ENCODE results near the gene PAPLN.

DNA sequence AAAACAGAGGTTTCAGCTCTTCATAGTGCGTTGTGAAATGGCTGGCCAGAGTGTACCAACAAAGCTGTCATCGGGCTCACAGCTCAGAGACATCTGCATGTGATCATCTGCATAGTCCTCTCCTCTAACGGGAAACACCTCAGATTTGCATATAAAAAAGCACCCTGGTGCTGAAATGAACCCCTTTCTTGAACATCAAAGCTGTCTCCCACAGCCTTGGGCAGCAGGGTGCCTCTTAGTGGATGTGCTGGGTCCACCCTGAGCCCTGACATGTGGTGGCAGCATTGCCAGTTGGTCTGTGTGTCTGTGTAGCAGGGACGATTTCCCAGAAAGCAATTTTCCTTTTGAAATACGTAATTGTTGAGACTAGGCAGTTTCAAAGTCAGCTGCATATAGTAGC is 14.3 kb upstream of the PAPLN start:
- TF ChIP-seq, protein P1, sequence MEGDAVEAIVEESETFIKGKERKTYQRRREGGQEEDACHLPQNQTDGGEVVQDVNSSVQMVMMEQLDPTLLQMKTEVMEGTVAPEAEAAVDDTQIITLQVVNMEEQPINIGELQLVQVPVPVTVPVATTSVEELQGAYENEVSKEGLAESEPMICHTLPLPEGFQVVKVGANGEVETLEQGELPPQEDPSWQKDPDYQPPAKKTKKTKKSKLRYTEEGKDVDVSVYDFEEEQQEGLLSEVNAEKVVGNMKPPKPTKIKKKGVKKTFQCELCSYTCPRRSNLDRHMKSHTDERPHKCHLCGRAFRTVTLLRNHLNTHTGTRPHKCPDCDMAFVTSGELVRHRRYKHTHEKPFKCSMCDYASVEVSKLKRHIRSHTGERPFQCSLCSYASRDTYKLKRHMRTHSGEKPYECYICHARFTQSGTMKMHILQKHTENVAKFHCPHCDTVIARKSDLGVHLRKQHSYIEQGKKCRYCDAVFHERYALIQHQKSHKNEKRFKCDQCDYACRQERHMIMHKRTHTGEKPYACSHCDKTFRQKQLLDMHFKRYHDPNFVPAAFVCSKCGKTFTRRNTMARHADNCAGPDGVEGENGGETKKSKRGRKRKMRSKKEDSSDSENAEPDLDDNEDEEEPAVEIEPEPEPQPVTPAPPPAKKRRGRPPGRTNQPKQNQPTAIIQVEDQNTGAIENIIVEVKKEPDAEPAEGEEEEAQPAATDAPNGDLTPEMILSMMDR (optimal IDR thresholded peaks at IDR 0.05 in 1 of 3, IDR thresholded peaks at IDR 0.05 in 1 of 3, conservative IDR thresholded peaks at IDR 0.05 in 1 of 3; ENCODE audit: extremely low read depth in 1 of 3, insufficient read depth in 2 of 3, low read length in 3 of 3): no peak
- no peak for TF ChIP-seq EZH2 (IDR thresholded peaks at IDR 0.05; ENCODE audit: low read length)
